Dermis blood vessel endothelial cell (primary cell): ENCODE data around the gene MED13L. TPM values are rescaled to one million over a fixed set of nuclear protein-coding genes. Genes with fewer than 3 reads are reported as not detected.

Source experiments
- DNase-seq: peaks from one replicate; pipeline ENCODE4 v3.0.0; 2010
- total RNA-seq: library from RNA; depleted of rRNA; stranded (reverse); fragments of >200 nt; gene quantifications from 2 replicates; pipeline ENCODE4 v1.2.3, GENCODE V29; 2014

MED13L gene
- total RNA-seq, 1 donor from 2014 or later, result 115 TPM

DNA sequence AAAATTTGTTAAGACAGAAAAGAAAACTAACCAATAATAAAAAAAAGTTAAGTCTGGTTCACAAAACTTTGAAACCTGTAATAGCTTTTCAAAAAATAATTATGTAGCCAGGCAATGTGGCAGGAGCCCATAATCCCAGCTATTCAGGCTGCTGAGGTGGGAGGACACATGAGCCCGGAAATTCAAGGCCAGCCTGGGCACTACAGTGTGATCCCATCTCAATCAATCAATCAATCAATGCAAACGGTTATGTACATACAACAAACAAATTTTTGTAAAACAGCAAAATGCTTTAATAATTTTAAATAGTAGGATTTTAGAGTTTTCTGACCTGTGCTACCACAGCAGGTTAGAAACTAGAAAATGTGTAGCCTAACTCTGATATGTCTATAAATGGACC is 152.4 kb downstream of the MED13L start:
- DNase-seq, result no peak

DNA sequence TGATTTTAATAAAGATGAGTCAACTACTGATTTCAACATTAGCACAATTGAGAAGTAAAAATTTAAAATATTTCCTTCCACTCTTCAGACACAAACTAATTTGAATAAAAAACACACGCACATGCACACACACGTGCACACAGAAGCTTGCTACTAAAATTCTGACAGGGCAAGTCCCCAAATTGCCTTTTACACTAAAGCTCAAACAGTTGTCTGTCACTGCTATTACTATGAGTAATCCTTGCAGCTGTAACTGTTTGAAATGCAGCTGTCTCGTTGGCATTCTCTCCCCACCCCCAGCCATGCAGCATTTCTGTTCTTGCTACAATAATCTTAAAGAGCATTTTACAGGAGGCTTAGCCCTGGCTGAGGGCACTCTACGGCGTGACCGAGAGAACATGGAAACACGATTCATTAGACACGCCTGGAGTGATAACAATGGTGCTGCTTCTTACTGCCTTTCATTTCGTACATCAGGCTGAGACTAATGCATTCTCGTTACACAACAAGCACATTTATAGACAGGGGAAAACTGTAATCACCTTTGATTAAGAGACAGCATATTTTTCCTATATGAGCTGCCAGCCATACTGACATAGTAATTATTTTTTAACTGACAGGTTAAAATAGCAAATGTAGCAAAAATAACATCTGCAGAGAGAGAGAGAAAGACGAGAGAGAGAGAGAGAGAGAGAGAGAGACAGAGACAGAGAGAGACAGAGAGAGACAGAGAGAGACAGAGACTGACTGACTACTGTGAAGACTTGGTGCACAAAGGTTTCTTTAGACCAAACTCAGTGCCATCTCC is 153.8 kb downstream of the MED13L start:
- peak; percentile 72 for DNase-seq

DNA sequence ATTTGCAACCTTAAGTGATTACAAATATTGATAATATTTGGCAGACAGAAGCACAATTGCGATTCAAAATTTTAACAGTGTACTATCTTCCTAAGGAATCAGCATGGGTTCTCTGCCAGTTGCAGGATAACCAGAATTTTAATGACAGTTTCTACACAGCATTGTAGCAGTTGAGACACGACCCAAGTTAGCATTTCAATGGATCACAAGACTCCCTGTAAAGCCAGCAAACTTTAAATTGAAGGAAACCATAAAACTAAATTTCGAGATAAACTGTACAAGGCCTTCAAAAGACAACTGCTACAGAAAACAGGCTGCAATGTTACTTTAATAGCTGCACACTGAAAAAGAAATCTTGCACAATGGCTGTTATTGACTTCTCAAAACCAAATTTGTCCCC is 154.9 kb downstream of the MED13L start:
- no peak for DNase-seq

DNA sequence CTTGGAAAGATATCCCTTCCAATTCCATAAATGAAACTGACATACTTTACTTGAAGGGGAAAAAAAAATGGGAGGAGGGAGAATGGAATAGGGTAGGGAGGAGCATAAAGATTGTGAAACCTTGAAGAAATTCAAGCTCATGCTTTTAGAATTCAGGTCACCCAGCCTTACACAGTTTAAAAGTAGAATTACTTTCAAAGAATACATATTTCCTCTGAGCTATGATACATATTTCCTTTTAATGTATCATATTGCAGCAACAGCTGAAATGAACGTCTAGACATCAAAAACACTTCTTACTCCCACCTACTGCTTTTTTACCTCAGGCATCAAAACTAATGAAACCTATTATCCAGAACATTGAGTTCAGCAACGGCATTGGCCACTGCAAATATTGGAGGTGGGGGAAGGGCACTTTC is 156.0 kb downstream of the MED13L start:
- peak; percentile 49 for DNase-seq

DNA sequence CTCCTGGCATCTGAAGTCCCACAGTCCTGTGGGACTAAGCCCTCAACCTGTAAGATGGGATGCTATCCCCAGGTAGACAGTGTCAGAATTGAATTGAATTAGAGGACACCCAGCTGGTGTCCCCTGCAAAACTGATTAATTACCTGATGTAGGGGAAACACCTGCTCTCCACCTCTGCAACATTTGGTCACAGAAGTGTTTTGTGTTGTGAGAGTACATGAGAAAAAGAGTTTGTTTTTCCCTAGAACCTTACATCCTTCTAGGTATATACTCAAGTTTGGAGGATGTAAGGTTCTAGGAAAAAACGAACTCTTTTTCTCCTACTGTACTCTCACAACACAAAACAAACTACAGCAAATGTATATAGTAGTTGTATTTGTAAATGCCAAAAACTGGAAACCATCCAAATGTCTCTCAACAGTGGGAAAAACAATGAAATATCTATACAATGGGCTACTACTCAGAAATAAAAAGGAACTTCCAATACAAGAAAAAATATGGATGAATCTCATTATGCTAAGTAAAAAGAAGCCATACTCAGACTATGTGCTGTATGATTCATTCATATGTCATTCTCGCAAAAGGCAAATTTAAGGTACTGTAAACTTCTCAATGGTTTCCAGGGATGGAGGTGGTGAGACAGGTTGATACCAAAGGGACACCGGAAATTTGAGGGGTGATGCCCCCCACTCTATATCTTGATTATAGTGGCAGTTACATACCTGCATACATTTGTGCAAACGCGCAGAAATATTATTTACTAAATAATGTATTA is 160.7 kb downstream of the MED13L start:
- DNase-seq, result peak; percentile 28

DNA sequence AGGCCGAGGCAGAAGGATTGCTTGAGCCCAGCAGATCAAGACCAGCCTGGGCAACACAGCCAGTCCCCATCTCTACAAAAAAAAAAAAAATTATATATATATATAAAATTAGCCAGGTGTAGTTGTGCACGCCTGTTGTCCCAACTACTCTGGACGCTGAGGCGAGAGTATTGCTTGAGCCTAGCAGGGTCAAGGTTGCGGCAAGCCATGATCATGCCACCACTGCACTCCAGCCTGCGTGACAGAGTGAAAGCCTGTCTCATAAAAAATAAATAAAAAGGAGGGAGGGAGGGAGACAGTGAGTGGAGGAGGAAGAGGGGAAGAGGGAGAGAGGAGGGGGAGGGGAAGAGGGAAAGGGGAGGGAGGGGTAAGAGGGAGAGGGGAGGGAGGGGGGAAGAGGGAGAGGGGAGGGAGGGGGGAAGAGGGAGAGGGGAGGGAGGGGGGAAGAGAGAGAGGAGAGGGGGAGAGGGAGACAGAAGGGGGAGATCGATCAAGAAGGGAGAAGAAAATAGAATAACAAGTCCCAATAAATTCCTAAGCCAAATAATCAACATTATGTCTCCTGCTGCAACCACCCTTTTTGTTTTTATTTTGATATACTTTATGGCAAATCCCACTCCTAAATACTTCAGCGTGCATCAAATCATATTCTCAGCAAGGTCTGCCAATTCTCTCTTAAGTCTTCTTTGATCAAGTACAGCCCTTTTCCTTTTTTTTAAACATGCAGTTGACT is 163.9 kb downstream of the MED13L start:
- no peak for DNase-seq

DNA sequence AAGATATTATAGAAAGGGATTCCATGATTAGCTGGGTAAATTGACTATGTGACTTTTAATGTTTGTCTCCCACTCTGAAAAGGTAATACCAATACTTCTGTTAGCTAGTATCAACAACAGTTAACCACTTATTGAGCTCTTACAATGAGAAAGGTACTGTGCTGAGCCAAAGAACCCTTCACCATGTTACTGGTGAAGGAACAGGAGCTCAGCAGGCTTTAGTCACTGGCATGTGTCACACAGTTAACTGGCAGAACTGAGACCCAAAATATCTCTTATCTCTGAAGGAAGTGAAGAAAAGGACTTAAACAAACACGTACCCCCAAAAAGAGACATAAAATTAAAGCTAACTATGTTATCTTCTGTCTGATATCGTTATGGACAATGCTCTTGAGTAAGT is 170.6 kb downstream of the MED13L start:
- peak; percentile 5 for DNase-seq

DNA sequence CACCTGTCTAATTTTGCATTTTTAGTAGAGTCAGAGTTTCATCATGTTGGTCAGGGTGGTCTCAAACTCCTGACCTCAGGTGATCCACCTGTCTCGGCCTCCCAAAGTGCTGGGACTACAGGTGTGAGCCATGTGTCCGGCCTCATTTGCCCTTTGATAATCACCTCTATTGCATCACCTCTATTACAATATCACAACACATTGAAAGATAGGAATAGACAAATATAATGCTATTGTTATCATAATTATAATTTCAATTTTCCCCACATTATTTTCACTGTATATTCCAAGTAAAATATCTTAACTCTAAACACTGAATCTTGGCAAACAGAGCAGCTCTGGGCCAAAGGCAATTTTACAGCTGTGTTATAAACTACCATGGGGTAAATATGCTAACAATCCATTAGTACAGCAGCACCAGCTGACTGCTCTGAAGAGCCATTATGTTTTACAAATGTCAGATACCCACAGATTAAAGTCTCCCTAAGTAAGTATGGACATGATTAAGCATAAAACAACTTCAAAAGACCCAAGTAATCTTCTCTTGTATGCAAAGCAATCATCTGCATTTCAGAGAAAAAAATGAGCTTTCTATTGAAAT is 173.2 kb downstream of the MED13L start:
- no peak for DNase-seq

DNA sequence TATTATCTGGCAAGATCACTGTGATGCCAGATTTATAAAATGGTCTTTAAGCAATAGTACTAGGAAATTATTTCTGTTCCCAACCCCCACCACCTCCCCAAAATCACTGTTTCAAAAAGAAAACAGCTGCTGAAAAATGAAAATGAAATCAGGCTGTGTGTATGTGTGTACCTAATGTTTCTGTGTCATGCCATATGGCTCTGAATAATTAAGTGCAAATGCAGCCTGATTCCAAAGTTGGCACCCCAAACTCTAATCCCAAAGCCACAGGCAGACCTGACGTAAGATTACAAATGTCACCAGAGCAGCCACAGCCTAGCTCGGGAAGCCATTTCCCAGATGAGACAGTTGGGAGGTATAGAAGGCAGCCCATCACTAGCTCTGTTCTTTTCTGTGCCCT is 175.5 kb downstream of the MED13L start:
- no peak for DNase-seq

DNA sequence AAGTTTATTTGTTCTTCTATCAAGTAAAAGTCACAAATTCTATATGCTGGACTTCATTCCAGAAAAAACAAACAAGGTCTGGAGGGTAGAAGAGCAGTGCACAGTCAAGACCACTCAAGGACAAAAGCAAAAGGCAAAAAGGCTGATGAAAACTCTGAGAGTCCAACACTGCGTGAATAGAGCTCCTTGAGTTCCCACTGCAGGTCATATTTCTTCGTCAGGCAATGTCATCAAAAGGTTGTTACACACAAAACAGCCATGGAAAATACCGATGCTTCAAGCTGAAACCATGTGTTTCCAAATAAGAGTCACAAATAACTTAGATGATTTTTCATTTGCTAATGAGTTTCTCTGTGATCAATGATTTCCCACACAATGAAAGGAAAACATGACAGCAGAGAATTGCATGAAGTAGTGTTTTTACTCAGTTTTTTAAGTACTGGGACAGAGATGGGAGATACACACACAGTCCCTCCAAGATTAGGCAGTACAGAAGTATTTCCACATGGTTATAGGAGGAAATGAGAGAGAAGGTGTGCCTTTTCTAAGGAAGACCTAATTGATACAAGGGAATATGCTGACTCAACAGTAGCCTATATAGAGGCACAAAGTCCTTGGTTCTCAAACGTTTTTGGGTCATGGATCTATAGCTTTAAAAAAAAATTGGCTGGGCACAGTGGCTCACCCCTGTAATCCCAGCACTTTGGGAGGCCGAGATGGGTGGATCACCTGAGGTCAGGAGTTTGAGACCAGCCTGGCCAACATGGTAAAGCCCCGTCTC is 177.7 kb downstream of the MED13L start:
- no peak for DNase-seq

DNA sequence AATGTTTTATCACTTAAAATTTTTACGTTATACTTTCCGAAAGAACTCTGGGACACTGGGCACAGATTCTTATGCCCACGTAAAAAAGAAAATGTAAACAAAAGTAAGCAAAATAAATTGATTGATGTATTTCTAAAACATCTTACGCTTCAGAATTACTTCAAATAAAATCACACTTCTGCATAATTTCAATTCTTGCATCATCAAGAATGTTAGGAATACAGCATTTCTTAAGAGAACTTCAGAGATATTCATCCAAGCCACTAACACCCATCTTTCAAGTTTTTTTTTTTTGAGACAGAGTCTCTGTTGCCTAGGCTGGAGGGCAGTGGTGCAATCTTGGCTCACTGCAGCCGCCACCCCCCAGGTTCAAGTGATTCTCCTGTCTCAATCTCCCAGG is 180.6 kb downstream of the MED13L start:
- no peak for DNase-seq

DNA sequence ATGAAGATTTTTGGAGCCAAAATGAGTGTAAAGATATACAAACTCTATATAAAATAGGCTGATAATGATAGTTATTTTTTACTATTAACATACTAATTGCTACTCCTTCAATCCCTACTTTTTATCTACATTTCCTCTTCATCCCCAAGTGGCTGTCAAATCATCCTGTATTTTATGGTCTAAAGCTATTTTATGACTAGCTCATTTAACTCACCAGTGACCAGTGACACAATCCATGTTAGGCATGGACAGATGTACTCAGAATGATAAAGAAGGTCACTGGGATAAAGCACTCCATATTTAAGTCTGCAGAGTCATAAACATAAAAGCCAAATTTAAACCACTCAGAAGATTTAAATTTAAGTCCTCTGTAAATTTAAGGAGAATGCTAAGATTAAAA is 183.0 kb downstream of the MED13L start:
- DNase-seq, result no peak

DNA sequence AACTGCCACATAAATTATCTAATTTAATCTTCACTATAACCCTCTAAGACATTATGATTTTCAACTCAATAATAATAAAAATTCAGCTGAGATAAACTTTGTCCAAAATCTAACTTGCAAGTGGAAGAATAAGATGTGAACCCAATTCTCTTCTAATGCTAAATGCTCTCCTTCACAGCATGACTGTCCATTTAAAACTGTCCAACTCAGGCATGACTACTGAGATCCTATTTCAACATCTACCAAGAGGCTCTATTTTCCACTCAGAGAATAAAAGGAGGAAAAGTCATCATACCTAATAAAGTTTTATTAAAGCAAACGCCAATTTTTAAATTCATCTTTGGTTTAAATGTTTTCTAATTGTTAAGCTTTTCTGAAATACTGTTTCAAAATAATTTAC is 183.6 kb downstream of the MED13L start:
- DNase-seq, result no peak

DNA sequence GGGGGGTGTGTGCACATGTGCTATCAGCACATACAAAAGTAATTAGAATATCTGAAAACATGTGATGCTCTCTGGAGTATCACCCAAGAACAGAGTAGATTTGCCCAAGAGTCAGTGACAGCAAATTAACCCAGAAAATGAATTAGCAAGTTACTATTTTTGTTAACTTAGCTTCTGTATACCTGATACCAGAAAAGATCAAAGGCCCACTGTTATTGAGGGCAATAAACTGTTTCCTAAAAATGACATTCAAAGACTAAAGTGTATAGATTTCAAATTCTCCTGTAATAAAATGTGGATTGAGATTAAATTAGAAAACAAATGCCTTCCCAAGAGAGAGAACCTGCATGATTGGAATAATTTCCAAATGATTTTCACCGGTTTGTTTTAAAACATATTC is 184.7 kb downstream of the MED13L start:
- DNase-seq, result no peak

DNA sequence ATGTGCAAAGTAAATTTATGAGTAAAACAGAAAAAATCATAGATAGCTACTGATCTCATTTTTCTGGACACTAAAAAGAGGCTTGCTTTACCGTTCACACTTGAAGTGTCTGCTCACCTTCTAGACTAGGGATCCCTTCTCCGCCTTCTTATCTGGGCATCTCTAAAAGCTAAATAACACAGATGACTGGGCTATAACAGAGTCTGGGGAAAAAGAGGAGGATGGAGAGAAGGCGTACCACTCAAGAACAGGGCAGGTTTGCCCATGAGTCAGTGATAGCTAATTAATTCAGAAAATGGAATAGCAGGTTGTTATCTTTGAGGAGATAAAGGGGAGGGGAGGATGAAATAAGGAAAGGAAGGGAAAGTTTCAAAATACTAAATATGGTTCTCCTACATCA is 185.3 kb downstream of the MED13L start:
- no peak for DNase-seq

DNA sequence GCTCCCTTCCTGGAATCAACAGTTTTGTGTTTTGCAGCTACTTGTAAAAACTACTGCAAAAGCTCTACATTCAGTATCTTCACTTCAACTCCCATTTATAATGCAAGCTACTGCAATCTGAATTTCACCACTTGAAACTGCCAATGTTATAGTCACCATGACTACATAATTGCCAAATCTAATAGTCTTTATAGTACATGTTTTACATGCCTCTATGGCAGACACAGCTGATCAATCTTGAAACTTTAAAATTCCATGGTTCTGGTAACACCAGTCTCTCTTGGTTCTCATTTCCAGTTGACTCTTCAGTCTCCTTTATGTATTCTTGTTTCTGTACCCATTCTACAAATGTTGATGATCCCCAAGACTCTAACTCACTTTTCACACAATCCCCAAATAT is 185.9 kb downstream of the MED13L start:
- no peak for DNase-seq

DNA sequence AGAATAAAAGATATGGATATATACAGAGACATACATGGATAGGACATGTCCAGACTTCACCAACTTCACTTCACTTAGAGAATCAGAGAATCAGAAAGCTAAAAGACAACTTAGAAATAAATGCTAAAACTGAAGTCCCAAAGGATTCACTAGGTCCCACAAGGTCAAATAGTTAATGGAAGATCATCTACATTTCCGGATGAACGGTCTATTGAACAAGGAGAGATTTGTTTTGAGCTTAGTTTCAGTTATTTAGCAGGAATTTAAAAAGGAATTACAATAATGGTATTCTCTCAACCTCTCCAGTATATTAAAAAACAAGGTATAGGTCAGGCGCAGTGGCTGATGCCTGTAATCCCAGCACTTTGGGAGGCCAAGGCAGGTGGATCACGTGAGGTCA is 187.0 kb downstream of the MED13L start:
- DNase-seq, result no peak

DNA sequence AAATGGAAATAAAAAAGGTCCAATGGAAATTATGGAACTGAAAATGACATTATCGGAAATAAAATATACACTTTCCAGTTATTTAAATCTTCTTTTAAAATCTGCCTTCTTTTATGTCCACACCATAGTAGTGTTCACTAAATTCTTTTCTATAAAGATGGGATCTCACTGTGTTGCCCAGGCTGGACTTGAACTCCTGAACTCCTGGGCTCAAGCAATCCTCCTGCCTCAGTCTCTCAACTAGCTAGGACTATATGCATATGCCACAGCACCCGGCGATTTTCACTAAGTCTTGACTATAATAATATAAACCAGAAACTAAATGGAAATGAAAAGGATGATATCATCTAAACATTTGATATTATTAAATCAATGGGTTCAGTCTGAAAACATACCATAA is 188.4 kb downstream of the MED13L start:
- DNase-seq, result no peak

DNA sequence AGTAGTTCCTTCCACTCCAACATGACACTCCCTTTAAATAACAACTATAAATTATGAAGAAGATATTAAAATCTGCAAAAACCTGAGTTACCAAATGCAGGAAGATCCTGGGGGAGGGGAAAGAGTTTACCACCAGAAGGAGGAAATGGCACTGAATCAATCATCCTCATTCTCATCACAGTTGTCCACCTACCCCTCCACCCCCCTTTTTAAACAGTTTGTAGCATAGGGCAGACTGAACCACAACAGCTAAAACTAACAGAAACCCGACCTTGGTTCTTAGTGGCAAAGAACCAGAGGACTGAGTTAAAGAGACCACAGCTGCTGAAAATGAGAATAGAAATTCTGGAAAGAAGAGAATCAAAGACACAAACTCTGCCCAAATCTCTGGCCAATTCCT is 189.5 kb downstream of the MED13L start:
- DNase-seq, result no peak

DNA sequence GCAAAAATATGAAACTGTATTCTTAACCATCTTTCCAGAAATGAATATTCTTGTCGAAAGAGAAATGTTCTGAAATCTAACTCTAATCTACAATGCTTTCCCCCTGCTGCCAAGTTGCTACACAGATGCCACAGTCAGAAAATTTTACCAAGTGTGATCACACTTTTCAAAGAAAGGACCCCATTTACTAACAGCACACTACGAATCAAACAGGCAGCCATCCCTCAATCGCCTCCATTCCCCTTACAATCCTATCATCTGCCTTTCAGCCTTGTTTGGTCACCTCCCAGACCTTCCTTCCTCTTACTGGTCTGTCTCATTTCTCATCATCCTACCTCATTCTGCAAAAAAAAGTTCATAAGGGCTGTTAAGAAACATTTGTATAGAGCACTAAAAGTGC is 190.1 kb downstream of the MED13L start:
- no peak for DNase-seq

DNA sequence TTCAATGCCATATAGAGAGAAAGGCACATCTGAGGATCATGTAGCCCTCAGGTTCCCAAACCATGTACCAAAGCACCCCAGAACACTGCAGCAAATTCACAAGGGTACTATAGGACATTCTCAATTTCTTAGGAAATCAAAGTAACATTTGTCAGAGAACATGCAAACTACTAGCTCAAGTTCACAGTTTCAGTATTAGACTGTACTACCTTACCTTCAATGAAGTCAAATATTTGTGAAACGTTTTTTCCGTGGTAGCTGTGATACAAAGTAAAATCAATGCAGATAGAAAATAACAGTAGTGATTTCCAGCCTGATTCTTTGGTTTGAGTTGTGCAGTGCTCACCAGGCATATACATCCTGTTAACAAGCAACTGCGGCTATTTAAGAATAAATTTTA is 197.1 kb downstream of the MED13L start:
- no peak for DNase-seq

DNA sequence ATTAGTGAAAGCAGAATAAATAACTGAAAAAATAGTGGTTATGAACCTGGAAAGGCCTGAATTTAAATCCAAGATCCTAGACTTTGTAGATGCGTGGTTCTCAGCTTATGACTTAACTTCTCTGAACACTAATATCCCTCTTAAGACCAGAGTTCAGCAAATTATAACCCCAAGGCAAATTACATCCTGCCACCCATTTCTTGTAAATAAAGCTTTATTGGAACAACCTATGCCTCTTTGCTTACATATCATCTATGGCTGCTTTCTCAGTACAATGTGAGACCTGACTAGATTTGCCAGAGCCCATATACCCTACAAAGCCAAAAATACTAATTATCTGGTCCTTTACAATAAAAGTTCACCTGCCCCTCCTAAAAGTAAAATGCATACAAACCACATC is 199.1 kb downstream of the MED13L start:
- no peak for DNase-seq
